Thyroid gland (tissue), 4 donors: ENCODE measurements around the gene TESK2. TPM values are rescaled to one million over a fixed set of nuclear protein-coding genes. Genes with fewer than 3 reads are reported as not detected.

Experiments used
- DNase-seq, 2 donors: peaks; one replicate each; pipeline ENCODE4 v3.0.0-alpha.2; 2019
- H3K27ac ChIP-seq, 3 donors: fragments of 200-600 bp; sonication (generic); 1 replicate in 2 of 3; 2 replicates in 1 of 3; pipeline ENCODE4 v1.5.1; 2016 to 2019; ENCODE audit warnings: mild to moderate bottlenecking in 1 of 3, moderate library complexity in 1 of 3
- H3K27me3 ChIP-seq: fragments of 200-600 bp; sonication (generic); one replicate; pipeline ENCODE4 v1.5.1; 2019
- H3K36me3 ChIP-seq, 2 donors: fragments of 200-600 bp; sonication (generic); one replicate each; pipeline ENCODE4 v1.5.1; 2016 to 2019
- H3K4me1 ChIP-seq, 2 donors: fragments of 200-600 bp; sonication (generic); one replicate each; pipeline ENCODE4 v1.5.1; 2017 to 2019
- H3K4me3 ChIP-seq, 3 donors: fragments of 200-600 bp; sonication (generic); replicated peaks in 1 of 3; 1 replicate in 2 of 3; 2 replicates in 1 of 3; pipeline ENCODE4 v1.5.1; 2016; ENCODE audit warnings: mild to moderate bottlenecking in 1 of 3
- H3K9me3 ChIP-seq: fragments of 200-600 bp; sonication (generic); one replicate; pipeline ENCODE4 v1.5.1; 2017
- POLR2A ChIP-seq, 2 donors: fragments of 450-650 bp; IDR thresholded peaks; one replicate each; pipeline ENCODE4 v1.6.1; 2017; ENCODE audit warnings: antibody characterized with exemption in 2 of 2, mild to moderate bottlenecking in 2 of 2, moderate library complexity in 1 of 2
- WGBS, 2 donors: methylation state at CpG; one replicate each; pipeline ENCODE4 v1.1.5; 2017; 5-methylcytosine and 5-hydroxymethylcytosine counted together
- intact Hi-C: fragments of 100-400 bp; cut with DNase I; formaldehyde crosslinking; loops from one replicate; pipeline ENCODE4 v1.15.1; 2023
- total RNA-seq, 4 donors: library from RNA; depleted of rRNA; stranded (reverse); fragments of >200 nt; gene quantifications; one replicate each; pipeline ENCODE4 v1.2.3, GENCODE V29; 2016
- TF ChIP-seq, protein P1 (sequence below), 6 experiments: fragments of 200-600 bp in 3 of 6; fragments of 450-650 bp in 3 of 6; sonication (generic) in 3 of 6; IDR thresholded peaks; one replicate each; pipeline ENCODE4 v1.5.1; 2016 to 2019; ENCODE audit warnings: antibody characterized with exemption in 6 of 6, mild to moderate bottlenecking in 2 of 6, inconsistent platforms in 1 of 6, moderate library complexity in 1 of 6

Gene TESK2
- total RNA-seq, 4 donors from 2014 or later = 4.8 to 5.7 (median 5.5) TPM

GRCh38 chr1:45507893-45508292, 16.9 kb upstream of the TESK2 start:
- Histone ChIP-seq H3K27ac (no peak overlapping the region), H3K4me3 (no peak overlapping the region), H3K4me1 (no peaks in the 10 kb centered on the region), H3K9me3 (no peaks in the 10 kb centered on the region), H3K36me3 (peaks cover 26 to 36% of the 10 kb centered on the region in 2 donors), H3K27me3 (no peaks in the 10 kb centered on the region)
- intact Hi-C loops = no loop called here
- DNase-seq = no peak
- 95 to 99% methylated on average over 4 of the region's 4 CpGs for WGBS, 2 donors
- TF ChIP-seq, protein P1, sequence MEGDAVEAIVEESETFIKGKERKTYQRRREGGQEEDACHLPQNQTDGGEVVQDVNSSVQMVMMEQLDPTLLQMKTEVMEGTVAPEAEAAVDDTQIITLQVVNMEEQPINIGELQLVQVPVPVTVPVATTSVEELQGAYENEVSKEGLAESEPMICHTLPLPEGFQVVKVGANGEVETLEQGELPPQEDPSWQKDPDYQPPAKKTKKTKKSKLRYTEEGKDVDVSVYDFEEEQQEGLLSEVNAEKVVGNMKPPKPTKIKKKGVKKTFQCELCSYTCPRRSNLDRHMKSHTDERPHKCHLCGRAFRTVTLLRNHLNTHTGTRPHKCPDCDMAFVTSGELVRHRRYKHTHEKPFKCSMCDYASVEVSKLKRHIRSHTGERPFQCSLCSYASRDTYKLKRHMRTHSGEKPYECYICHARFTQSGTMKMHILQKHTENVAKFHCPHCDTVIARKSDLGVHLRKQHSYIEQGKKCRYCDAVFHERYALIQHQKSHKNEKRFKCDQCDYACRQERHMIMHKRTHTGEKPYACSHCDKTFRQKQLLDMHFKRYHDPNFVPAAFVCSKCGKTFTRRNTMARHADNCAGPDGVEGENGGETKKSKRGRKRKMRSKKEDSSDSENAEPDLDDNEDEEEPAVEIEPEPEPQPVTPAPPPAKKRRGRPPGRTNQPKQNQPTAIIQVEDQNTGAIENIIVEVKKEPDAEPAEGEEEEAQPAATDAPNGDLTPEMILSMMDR (IDR thresholded peaks at IDR 0.05) = no peak
- no peak for TF ChIP-seq POLR2A (IDR thresholded peaks at IDR 0.05)

DNA sequence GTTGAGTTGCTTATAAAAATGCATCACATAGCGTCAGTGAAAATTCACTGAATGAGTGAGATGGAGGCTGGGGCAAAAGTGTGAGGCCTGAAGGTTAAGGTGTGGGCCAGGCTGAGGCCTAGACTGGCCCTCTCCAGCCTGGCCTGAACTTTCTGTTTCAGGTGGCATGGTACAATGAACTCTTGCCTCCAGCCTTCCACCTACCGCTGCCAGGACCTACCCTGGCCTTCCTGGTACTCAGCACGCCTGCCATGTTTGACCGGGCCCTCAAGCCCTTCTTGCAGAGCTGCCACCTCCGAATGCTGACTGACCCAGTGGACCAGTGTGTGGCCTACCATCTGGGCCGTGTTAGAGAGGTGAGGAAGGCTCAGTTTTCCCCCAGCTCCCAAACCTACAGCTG, 16.2 kb upstream of the TESK2 start:
- Histone ChIP-seq H3K4me1 (no peaks in the 10 kb centered on the region), H3K9me3 (no peaks in the 10 kb centered on the region), H3K27ac (no peak overlapping the region), H3K27me3 (no peaks in the 10 kb centered on the region), H3K36me3 (peaks cover 19 to 29% of the 10 kb centered on the region in 2 donors), H3K4me3 (no peak overlapping the region)
- 98 to 100% methylated on average over 3 to 6 of the region's 6 CpGs for WGBS, 2 donors
- DNase-seq = no peak
- no peak for TF ChIP-seq POLR2A (IDR thresholded peaks at IDR 0.05)
- TF ChIP-seq, protein P1 (IDR thresholded peaks at IDR 0.05) = no peak
- intact Hi-C loops = no loop called here

- TF ChIP-seq, protein P1 (IDR thresholded peaks at IDR 0.05) = no peak
- no peak for TF ChIP-seq POLR2A (IDR thresholded peaks at IDR 0.05)
- no peak for DNase-seq
- Histone ChIP-seq H3K27me3 (no peaks in the 10 kb centered on the region), H3K36me3 (no peaks in the 10 kb centered on the region), H3K27ac (no peak overlapping the region), H3K9me3 (no peaks in the 10 kb centered on the region), H3K4me3 (no peak overlapping the region), H3K4me1 (peaks cover 15 to 24% of the 10 kb centered on the region in 2 donors)
- intact Hi-C loops = no loop called here
- WGBS, 2 donors = 93 to 94% methylated on average over 14 of the region's 14 CpGs
Measured at GRCh38 chr1:45503462-45504360, 12.7 kb upstream of the TESK2 start.

DNA sequence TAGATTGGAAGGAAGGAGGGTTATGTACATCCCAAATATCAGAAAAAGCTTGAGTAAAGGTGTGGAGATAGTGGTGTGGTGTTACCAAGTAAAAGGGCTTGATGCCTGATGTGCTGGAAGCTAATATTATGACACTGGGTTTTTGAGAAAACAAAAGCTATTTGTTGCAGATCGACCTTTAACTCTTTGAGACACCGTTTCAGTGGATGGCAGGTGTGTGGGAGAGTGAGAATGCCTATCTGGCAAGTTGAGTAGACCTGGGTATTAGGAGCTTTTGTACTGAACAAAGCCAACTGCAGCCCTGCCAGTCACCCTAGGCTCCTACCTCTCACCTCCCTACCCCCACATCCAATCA, 10.5 kb upstream of the TESK2 start:
- TF ChIP-seq POLR2A (IDR thresholded peaks at IDR 0.05) = no peak
- TF ChIP-seq, protein P1 (IDR thresholded peaks at IDR 0.05) = no peak
- 71 to 83% methylated on average over 2 of the region's 2 CpGs for WGBS, 2 donors
- intact Hi-C loops = no loop called here
- no peak overlapping the region for H3K4me3 ChIP-seq
- H3K9me3 ChIP-seq = no peaks in the 10 kb centered on the region
- H3K27me3 ChIP-seq = no peaks in the 10 kb centered on the region
- H3K4me1 ChIP-seq = peaks cover 15 to 24% of the 10 kb centered on the region in 2 donors
- DNase-seq = no peak
- no peaks in the 10 kb centered on the region for H3K36me3 ChIP-seq
- no peak overlapping the region for H3K27ac ChIP-seq

DNA sequence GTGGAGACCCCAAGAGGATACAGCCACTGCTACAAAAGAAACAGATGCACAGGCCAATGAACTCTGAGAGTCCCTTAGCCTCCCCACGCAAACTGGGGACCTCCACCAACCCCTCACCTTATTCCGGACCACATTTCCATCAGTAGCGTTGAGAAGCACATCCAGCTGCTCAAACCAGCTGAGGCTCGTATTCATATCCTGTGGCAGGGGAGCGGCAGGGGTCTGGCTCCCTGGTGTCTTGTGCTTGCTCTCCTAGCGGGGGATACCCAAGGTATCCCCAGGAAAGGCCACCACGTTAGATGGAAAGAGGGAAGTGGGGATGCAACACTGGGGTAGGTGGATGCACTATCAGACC, 8.4 kb upstream of the TESK2 start:
- Histone ChIP-seq H3K4me1 (peaks cover 15 to 24% of the 10 kb centered on the region in 2 donors), H3K9me3 (no peaks in the 10 kb centered on the region), H3K36me3 (no peaks in the 10 kb centered on the region), H3K27ac (peak overlapping the region in 1 of 3 donors; percentile 56), H3K27me3 (no peaks in the 10 kb centered on the region), H3K4me3 (peak overlapping the region; percentile 12 to 49 (median 43))
- WGBS, 2 donors = 2 to 4% methylated on average over 7 of the region's 7 CpGs
- DNase-seq = no peak
- intact Hi-C loops = loop anchor here (5.0 kb wide), 1 partner anchor 487 kb away; the partner anchor contains the start of genes HECTD3 and UROD
- TF ChIP-seq, protein P1 (IDR thresholded peaks at IDR 0.05) = no peak
- no peak for TF ChIP-seq POLR2A (IDR thresholded peaks at IDR 0.05)
